ENCODE results near the gene ADAMTS17.
A peak's percentile ranks its signal among the peaks of the same experiment; 100 is the strongest.

Gene ADAMTS17

GRCh38 chr15:100350434-100351226 is 8.9 kb upstream of the ADAMTS17 start:
- TF ChIP-seq CTCF (IDR thresholded peaks at IDR 0.05; ENCODE audit: low read depth, low read length) = no peak
- DNase-seq = no peak
- Histone ChIP-seq H3K36me3 (no peaks in the 10 kb centered on the region), H3K27ac (no peak overlapping the region), H3K27me3 (ENCODE audit: insufficient read depth, low read depth, severe bottlenecking) (peaks cover 5% of the 10 kb centered on the region), H3K9me3 (ENCODE audit: severe bottlenecking) (no peaks in the 10 kb centered on the region), H3K4me3 (ENCODE audit: low read depth, low read length) (no peak overlapping the region)

GRCh38 chr15:100349696-100350433 is 8.1 kb upstream of the ADAMTS17 start:
- H3K36me3 ChIP-seq = no peaks in the 10 kb centered on the region
- no peaks in the 10 kb centered on the region for H3K9me3 ChIP-seq (ENCODE audit: severe bottlenecking)
- H3K27me3 ChIP-seq (ENCODE audit: insufficient read depth, low read depth, severe bottlenecking) = peaks cover 2% of the 10 kb centered on the region
- DNase-seq = peak; percentile 88
- H3K27ac ChIP-seq = peak overlapping the region; percentile 79
- TF ChIP-seq CTCF (IDR thresholded peaks at IDR 0.05; ENCODE audit: low read depth, low read length) = peak; percentile 91
- peak overlapping the region; percentile 80 for H3K4me3 ChIP-seq (ENCODE audit: low read depth, low read length)

GRCh38 chr15:100349321-100349695 is 7.5 kb upstream of the ADAMTS17 start:
- Histone ChIP-seq H3K9me3 (ENCODE audit: severe bottlenecking) (no peaks in the 10 kb centered on the region), H3K36me3 (no peaks in the 10 kb centered on the region), H3K27ac (no peak overlapping the region), H3K4me3 (ENCODE audit: low read depth, low read length) (no peak overlapping the region), H3K27me3 (ENCODE audit: insufficient read depth, low read depth, severe bottlenecking) (peaks cover 2% of the 10 kb centered on the region)
- DNase-seq = no peak
- no peak for TF ChIP-seq CTCF (IDR thresholded peaks at IDR 0.05; ENCODE audit: low read depth, low read length)

- Histone ChIP-seq H3K27ac (no peak overlapping the region), H3K36me3 (no peaks in the 10 kb centered on the region), H3K27me3 (ENCODE audit: insufficient read depth, low read depth, severe bottlenecking) (peaks cover 8% of the 10 kb centered on the region), H3K9me3 (ENCODE audit: severe bottlenecking) (no peaks in the 10 kb centered on the region), H3K4me3 (ENCODE audit: low read depth, low read length) (no peak overlapping the region)
- DNase-seq = no peak
- no peak for TF ChIP-seq CTCF (IDR thresholded peaks at IDR 0.05; ENCODE audit: low read depth, low read length)
Measured at GRCh38 chr15:100348578-100348977, 6.8 kb upstream of the ADAMTS17 start.

GRCh38 chr15:100346866-100347512 is 5.2 kb upstream of the ADAMTS17 start:
- DNase-seq = no peak
- Histone ChIP-seq H3K9me3 (ENCODE audit: severe bottlenecking) (no peaks in the 10 kb centered on the region), H3K36me3 (no peaks in the 10 kb centered on the region), H3K27me3 (ENCODE audit: insufficient read depth, low read depth, severe bottlenecking) (peaks cover 19% of the 10 kb centered on the region), H3K4me3 (ENCODE audit: low read depth, low read length) (no peak overlapping the region), H3K27ac (no peak overlapping the region)
- no peak for TF ChIP-seq CTCF (IDR thresholded peaks at IDR 0.05; ENCODE audit: low read depth, low read length)
